T-helper 2 cell treated with Interferon-gamma antibody and Interleukin-4, amounts not matched to agents 5 μg/mL and 100 μg/mL, for 36 hours (primary cell): ENCODE measurements around the gene GTPBP2.
"Not testable (repeated sequence)": the region's sequence is repeated elsewhere in the genome, so short reads cannot be mapped to it uniquely, and the experiment has no call there.

Source experiments
- DNase-seq: peaks from one replicate; pipeline ENCODE4 v3.0.0; 2021; ENCODE audit warnings: low spot score
- H3K27ac Mint-ChIP-seq: one replicate; pipeline ENCODE4 v1.8.0; 2021; ENCODE audit warnings: mild to moderate bottlenecking, mixed read lengths
- H3K27me3 Mint-ChIP-seq: one replicate; pipeline ENCODE4 v1.8.0; 2021; ENCODE audit warnings: low read depth, mixed read lengths
- H3K36me3 Mint-ChIP-seq: one replicate; pipeline ENCODE4 v1.8.0; 2021; ENCODE audit warnings: low read depth, mixed read lengths
- H3K4me1 Mint-ChIP-seq: one replicate; pipeline ENCODE4 v1.8.0; 2021; ENCODE audit warnings: low read depth, mixed read lengths
- H3K4me3 Mint-ChIP-seq: one replicate; pipeline ENCODE4 v1.8.0; 2022; ENCODE audit warnings: mild to moderate bottlenecking, moderate library complexity, mixed read lengths
- H3K9me3 Mint-ChIP-seq: one replicate; pipeline ENCODE4 v1.8.0; 2021; ENCODE audit warnings: mixed read lengths

The GTPBP2 gene

GRCh38 chr6:43669050-43669921 lies 40.2 kb upstream of the GTPBP2 start:
- no peak for DNase-seq
- Mint-ChIP-seq H3K9me3 (no peaks in the 10 kb centered on the region), H3K27me3 (no peaks in the 10 kb centered on the region), H3K27ac (peak overlapping the region; percentile 41), H3K36me3 (peaks cover 24% of the 10 kb centered on the region), H3K4me3 (no peak overlapping the region), H3K4me1 (peaks cover 27% of the 10 kb centered on the region)

- Mint-ChIP-seq H3K27ac (peak overlapping the region; percentile 46), H3K4me3 (peak overlapping the region; percentile 12), H3K36me3 (peaks cover 23% of the 10 kb centered on the region), H3K9me3 (no peaks in the 10 kb centered on the region), H3K27me3 (no peaks in the 10 kb centered on the region), H3K4me1 (peaks cover 27% of the 10 kb centered on the region)
- peak; percentile 35 for DNase-seq
Measured at GRCh38 chr6:43668151-43669028, 39.3 kb upstream of the GTPBP2 start.

- Mint-ChIP-seq H3K27me3 (no peaks in the 10 kb centered on the region), H3K9me3 (no peaks in the 10 kb centered on the region), H3K4me1 (peaks cover 31% of the 10 kb centered on the region), H3K36me3 (peaks cover 17% of the 10 kb centered on the region), H3K27ac (peak overlapping the region; percentile 57), H3K4me3 (peak overlapping the region; percentile 51)
- DNase-seq: peak; percentile 64
Measured at GRCh38 chr6:43667245-43668150, 38.4 kb upstream of the GTPBP2 start.

GRCh38 chr6:43666196-43666920 lies 37.3 kb upstream of the GTPBP2 start:
- no peak overlapping the region for H3K27ac Mint-ChIP-seq
- DNase-seq: no peak
- H3K9me3 Mint-ChIP-seq: no peaks in the 10 kb centered on the region
- no peak overlapping the region for H3K4me3 Mint-ChIP-seq
- peaks cover 13% of the 10 kb centered on the region for H3K36me3 Mint-ChIP-seq
- H3K27me3 Mint-ChIP-seq: no peaks in the 10 kb centered on the region
- peaks cover 33% of the 10 kb centered on the region for H3K4me1 Mint-ChIP-seq

GRCh38 chr6:43665376-43665775 lies 36.3 kb upstream of the GTPBP2 start:
- Mint-ChIP-seq H3K27ac (no peak overlapping the region), H3K27me3 (no peaks in the 10 kb centered on the region), H3K4me1 (peaks cover 27% of the 10 kb centered on the region), H3K4me3 (no peak overlapping the region), H3K9me3 (peaks cover 6% of the 10 kb centered on the region), H3K36me3 (peaks cover 9% of the 10 kb centered on the region)
- no peak for DNase-seq

GRCh38 chr6:43662948-43663347 lies 33.9 kb upstream of the GTPBP2 start:
- not testable (repeated sequence) for H3K4me3 Mint-ChIP-seq, H3K36me3 Mint-ChIP-seq, H3K27ac Mint-ChIP-seq, H3K9me3 Mint-ChIP-seq, DNase-seq, H3K27me3 Mint-ChIP-seq
- peaks cover 13% of the 10 kb centered on the region for H3K4me1 Mint-ChIP-seq

- Mint-ChIP-seq H3K27me3 (peaks cover 3% of the 10 kb centered on the region), H3K4me1 (peaks cover 6% of the 10 kb centered on the region), H3K4me3 (no peak overlapping the region), H3K27ac (no peak overlapping the region), H3K36me3 (peaks cover 2% of the 10 kb centered on the region), H3K9me3 (peaks cover 6% of the 10 kb centered on the region)
- no peak for DNase-seq
Measured at GRCh38 chr6:43658161-43658560, 29.1 kb upstream of the GTPBP2 start.

- Mint-ChIP-seq H3K36me3 (peaks cover 2% of the 10 kb centered on the region), H3K27ac (no peak overlapping the region), H3K9me3 (peaks cover 6% of the 10 kb centered on the region), H3K4me1 (peaks cover 2% of the 10 kb centered on the region), H3K27me3 (peaks cover 3% of the 10 kb centered on the region), H3K4me3 (no peak overlapping the region)
- DNase-seq: no peak
Measured at GRCh38 chr6:43657221-43657802, 28.2 kb upstream of the GTPBP2 start.

GRCh38 chr6:43652822-43653221 lies 23.8 kb upstream of the GTPBP2 start:
- not testable (repeated sequence) for H3K4me3 Mint-ChIP-seq, H3K27me3 Mint-ChIP-seq, DNase-seq, H3K36me3 Mint-ChIP-seq, H3K4me1 Mint-ChIP-seq, H3K9me3 Mint-ChIP-seq, H3K27ac Mint-ChIP-seq

GRCh38 chr6:43648248-43648647 lies 19.2 kb upstream of the GTPBP2 start:
- no peak overlapping the region for H3K4me3 Mint-ChIP-seq
- no peak overlapping the region for H3K27ac Mint-ChIP-seq
- DNase-seq: no peak
- peaks cover 2% of the 10 kb centered on the region for H3K27me3 Mint-ChIP-seq
- H3K4me1 Mint-ChIP-seq: peaks cover 5% of the 10 kb centered on the region
- no peaks in the 10 kb centered on the region for H3K9me3 Mint-ChIP-seq
- peaks cover 2% of the 10 kb centered on the region for H3K36me3 Mint-ChIP-seq

GRCh38 chr6:43647613-43648012 lies 18.5 kb upstream of the GTPBP2 start:
- H3K4me3 Mint-ChIP-seq: no peak overlapping the region
- H3K27me3 Mint-ChIP-seq: peaks cover 2% of the 10 kb centered on the region
- H3K36me3 Mint-ChIP-seq: peaks cover 6% of the 10 kb centered on the region
- no peaks in the 10 kb centered on the region for H3K9me3 Mint-ChIP-seq
- DNase-seq: no peak
- peaks cover 5% of the 10 kb centered on the region for H3K4me1 Mint-ChIP-seq
- no peak overlapping the region for H3K27ac Mint-ChIP-seq

- no peak overlapping the region for H3K27ac Mint-ChIP-seq
- no peaks in the 10 kb centered on the region for H3K9me3 Mint-ChIP-seq
- H3K4me3 Mint-ChIP-seq: peak overlapping the region; percentile 79
- peaks cover 5% of the 10 kb centered on the region for H3K4me1 Mint-ChIP-seq
- peaks cover 15% of the 10 kb centered on the region for H3K36me3 Mint-ChIP-seq
- DNase-seq: no peak
- peaks cover 2% of the 10 kb centered on the region for H3K27me3 Mint-ChIP-seq
Measured at GRCh38 chr6:43645613-43645964, 16.5 kb upstream of the GTPBP2 start.
